Erythroblast (primary cell): ENCODE measurements around the gene EPHB2.

Experiments used
- GATA1 ChIP-seq: IDR thresholded peaks from 2 replicates; pipeline ENCODE4 v1.6.1; 2011; ENCODE audit warnings: low read depth, mild to moderate bottlenecking, control low read depth, low read length, moderate library complexity
- POLR2A ChIP-seq: IDR thresholded peaks from 2 replicates; pipeline ENCODE4 v1.6.1; 2011; ENCODE audit warnings: mild to moderate bottlenecking, low read length

DNA sequence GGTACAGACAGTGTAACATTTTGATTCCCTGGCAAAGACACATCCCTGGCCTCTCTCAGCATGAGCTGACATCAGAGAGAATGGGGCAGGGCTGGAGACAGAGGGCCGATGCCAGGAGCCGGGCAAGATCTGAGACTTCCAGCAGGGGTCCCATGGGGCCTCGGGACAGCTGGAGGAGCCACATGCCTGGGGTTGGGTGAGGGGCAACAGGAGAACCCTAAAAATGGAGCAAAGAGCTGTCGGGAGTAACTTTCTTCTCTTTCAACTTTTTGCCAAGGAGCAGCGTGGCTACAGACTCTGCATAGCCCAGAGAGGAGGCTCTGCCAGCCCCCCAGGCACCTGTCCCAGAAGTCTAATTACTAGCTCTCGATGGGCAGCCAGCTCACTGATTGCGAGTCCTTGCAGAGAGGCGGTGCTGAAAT lies 131.2 kb downstream of the EPHB2 start:
- TF ChIP-seq POLR2A, result no peak
- no peak for TF ChIP-seq GATA1
